Measurements from ENCODE around the gene EPB41L4A.
A peak's percentile ranks its signal among the peaks of the same experiment; 100 is the strongest.
"Not testable (repeated sequence)": the region's sequence is repeated elsewhere in the genome, so short reads cannot be mapped to it uniquely, and the experiment has no call there.

Gene EPB41L4A

DNA sequence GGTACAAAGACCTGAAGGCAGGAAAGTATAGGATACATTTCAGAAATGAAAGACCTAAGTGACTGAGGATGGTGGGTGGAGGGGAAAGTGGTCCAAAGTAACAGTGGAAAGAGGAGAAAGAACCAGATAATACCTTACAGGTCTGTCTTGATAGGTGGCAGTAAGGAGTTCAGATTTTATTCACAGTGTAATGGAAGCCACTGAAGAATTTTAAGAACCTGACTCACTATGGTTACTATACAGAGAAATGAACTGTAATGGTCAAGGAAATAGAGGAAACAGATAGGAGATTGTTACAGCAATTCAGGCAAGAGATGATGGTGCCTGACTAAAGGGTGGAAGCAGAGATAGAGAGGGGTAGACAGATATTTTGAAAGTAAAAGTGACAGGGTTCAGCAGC is 46.5 kb downstream of the EPB41L4A start:
- TF ChIP-seq, protein P1, sequence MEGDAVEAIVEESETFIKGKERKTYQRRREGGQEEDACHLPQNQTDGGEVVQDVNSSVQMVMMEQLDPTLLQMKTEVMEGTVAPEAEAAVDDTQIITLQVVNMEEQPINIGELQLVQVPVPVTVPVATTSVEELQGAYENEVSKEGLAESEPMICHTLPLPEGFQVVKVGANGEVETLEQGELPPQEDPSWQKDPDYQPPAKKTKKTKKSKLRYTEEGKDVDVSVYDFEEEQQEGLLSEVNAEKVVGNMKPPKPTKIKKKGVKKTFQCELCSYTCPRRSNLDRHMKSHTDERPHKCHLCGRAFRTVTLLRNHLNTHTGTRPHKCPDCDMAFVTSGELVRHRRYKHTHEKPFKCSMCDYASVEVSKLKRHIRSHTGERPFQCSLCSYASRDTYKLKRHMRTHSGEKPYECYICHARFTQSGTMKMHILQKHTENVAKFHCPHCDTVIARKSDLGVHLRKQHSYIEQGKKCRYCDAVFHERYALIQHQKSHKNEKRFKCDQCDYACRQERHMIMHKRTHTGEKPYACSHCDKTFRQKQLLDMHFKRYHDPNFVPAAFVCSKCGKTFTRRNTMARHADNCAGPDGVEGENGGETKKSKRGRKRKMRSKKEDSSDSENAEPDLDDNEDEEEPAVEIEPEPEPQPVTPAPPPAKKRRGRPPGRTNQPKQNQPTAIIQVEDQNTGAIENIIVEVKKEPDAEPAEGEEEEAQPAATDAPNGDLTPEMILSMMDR (IDR thresholded peaks at IDR 0.05; ENCODE audit: low read depth, low read length, missing control alignments), result no peak
- Histone ChIP-seq H3K27ac (no peak overlapping the region), H3K36me3 (replicated peaks) (no peaks in the 10 kb centered on the region), H3K4me3 (ENCODE audit: low read depth, low read length) (no peak overlapping the region), H3K27me3 (replicated peaks) (no peaks in the 10 kb centered on the region)
- no peak for DNase-seq
- in situ Hi-C loops (cut with HindIII; ENCODE audit: low pct_ligation_motif_present, low sequenced_read_pairs), result no loop called here

DNA sequence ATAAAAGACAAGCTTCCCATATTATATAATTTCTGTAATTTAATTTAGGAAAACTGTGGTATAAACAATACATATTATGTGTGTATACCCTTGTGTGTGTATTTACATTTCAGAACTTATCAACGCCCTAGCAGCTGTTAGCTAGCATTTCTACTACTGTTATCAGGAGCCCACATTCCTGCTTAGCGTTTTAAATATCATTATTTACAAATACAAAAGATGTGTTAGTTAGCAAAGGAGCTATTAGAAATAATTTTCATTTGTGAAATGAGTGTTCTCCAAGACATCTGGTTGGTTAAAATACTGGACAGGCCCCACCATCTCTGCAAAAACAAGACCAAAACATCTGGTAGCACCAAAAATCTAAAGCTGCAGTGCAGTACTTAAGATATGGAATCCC is 48.0 kb downstream of the EPB41L4A start:
- Histone ChIP-seq H3K27me3 (replicated peaks) (no peaks in the 10 kb centered on the region), H3K27ac (no peak overlapping the region), H3K36me3 (replicated peaks) (no peaks in the 10 kb centered on the region), H3K4me3 (ENCODE audit: low read depth, low read length) (no peak overlapping the region)
- TF ChIP-seq, protein P1 (IDR thresholded peaks at IDR 0.05; ENCODE audit: low read depth, low read length, missing control alignments), result no peak
- no peak for DNase-seq
- in situ Hi-C loops (cut with HindIII; ENCODE audit: low pct_ligation_motif_present, low sequenced_read_pairs), result no loop called here

DNA sequence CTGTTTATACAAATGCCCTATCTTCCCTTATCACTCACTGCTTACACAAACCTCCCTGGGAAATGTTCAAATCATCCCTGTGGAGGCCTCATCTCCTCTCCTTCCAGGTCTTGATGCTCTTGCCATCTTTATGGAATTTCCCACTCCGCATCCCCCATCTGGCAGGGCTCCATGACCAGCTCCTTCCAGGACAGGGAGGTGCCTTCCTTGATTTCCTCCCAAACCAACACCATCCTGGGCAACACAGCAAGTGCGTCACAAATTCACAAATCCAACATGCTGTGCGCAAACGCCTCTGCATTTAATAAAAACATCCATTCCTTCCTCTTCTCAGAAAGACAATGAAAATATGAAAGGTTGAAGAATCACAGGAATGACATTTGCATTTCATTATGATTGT is 51.7 kb downstream of the EPB41L4A start:
- Histone ChIP-seq H3K27ac (no peak overlapping the region), H3K36me3 (replicated peaks) (no peaks in the 10 kb centered on the region), H3K4me3 (ENCODE audit: low read depth, low read length) (no peak overlapping the region), H3K27me3 (replicated peaks) (no peaks in the 10 kb centered on the region)
- in situ Hi-C loops (cut with HindIII; ENCODE audit: low pct_ligation_motif_present, low sequenced_read_pairs), result no loop called here
- TF ChIP-seq, protein P1 (IDR thresholded peaks at IDR 0.05; ENCODE audit: low read depth, low read length, missing control alignments), result no peak
- DNase-seq, result no peak

DNA sequence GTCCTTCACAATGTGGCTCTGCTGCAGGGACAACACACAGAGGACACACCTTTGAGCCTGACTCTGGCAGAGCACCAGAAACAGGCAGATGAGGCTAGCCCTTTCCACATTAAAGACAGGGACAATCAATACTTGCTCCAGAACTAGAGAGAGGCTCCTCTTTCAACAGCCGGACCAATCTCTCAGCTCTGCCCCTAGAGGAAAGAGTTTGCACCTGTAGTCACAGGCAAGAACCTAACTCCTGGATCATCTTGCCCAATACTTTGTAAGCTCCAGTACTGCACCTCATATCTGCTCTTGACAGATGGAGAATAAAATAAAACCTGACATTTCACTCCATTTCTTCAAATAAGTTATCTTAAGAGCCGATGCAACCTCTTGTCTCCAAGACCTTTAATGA is 52.1 kb downstream of the EPB41L4A start:
- H3K36me3 ChIP-seq (replicated peaks), result no peaks in the 10 kb centered on the region
- no peak for DNase-seq
- no peaks in the 10 kb centered on the region for H3K27me3 ChIP-seq (replicated peaks)
- TF ChIP-seq, protein P1 (IDR thresholded peaks at IDR 0.05; ENCODE audit: low read depth, low read length, missing control alignments), result peak; percentile 60
- in situ Hi-C loops (cut with HindIII; ENCODE audit: low pct_ligation_motif_present, low sequenced_read_pairs), result no loop called here
- H3K4me3 ChIP-seq (ENCODE audit: low read depth, low read length), result no peak overlapping the region
- H3K27ac ChIP-seq, result no peak overlapping the region

DNA sequence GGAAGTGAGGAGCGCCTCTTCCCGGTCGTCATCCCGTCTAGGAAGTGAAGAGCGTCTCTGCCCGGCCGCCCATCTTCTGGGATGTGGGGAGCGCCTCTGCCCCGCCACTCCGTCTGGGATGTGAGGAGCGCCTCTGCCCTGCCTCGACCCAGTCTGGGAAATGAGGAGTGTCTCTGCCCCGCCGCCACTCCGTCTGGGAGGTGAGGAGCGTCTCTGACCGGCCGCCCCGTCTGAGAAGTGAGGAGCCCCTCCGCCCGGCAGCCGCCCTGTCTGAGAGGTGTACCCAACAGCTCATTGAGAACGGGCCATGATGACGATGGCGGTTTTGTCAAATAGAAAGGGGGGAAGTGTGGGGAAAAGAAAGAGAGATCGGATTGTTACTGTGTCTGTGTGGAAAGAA is 58.3 kb downstream of the EPB41L4A start:
- H3K36me3 ChIP-seq (replicated peaks); H3K27ac ChIP-seq; H3K27me3 ChIP-seq (replicated peaks); DNase-seq; H3K4me3 ChIP-seq (ENCODE audit: low read depth, low read length); in situ Hi-C loops (cut with HindIII; ENCODE audit: low pct_ligation_motif_present, low sequenced_read_pairs): not testable (repeated sequence)

GRCh38 chr5:112356178-112356956 is 62.7 kb downstream of the EPB41L4A start:
- in situ Hi-C loops (cut with HindIII; ENCODE audit: low pct_ligation_motif_present, low sequenced_read_pairs), result no loop called here
- Histone ChIP-seq H3K27me3 (replicated peaks) (no peaks in the 10 kb centered on the region), H3K36me3 (replicated peaks) (no peaks in the 10 kb centered on the region), H3K4me3 (ENCODE audit: low read depth, low read length) (no peak overlapping the region), H3K27ac (no peak overlapping the region)
- no peak for DNase-seq
- TF ChIP-seq, protein P1 (IDR thresholded peaks at IDR 0.05; ENCODE audit: low read depth, low read length, missing control alignments), result no peak

Data from brain microvascular endothelial cell (primary cell).